Testis (tissue), 3 donors: Measurements from ENCODE around the gene CNNM4. TPM values are rescaled to one million over a fixed set of nuclear protein-coding genes. Genes with fewer than 3 reads are reported as not detected.

ENCODE experiments used
- DNase-seq: peaks from one replicate; pipeline ENCODE4 v3.0.0-alpha.2; 2019
- H3K27ac ChIP-seq, 2 donors: fragments of 200-600 bp; sonication (generic); one replicate each; pipeline ENCODE4 v1.5.1; 2019
- H3K27me3 ChIP-seq: fragments of 200-600 bp; sonication (generic); one replicate; pipeline ENCODE4 v1.5.1; 2019
- H3K36me3 ChIP-seq: fragments of 200-600 bp; sonication (generic); one replicate; pipeline ENCODE4 v1.5.1; 2017; ENCODE audit warnings: low read depth; ENCODE audit errors: missing control alignments
- H3K4me1 ChIP-seq: fragments of 200-600 bp; sonication (generic); one replicate; pipeline ENCODE4 v1.5.1; 2019
- H3K4me3 ChIP-seq, 2 donors: fragments of 200-600 bp; sonication (generic); one replicate each; pipeline ENCODE4 v1.5.1; 2017 to 2019
- H3K9me3 ChIP-seq: fragments of 200-600 bp; sonication (generic); one replicate; pipeline ENCODE4 v1.5.1; 2017
- CTCF ChIP-seq, 3 experiments: fragments of 450-650 bp in 2 of 3; fragments of 200-600 bp in 1 of 3; sonication (generic) in 1 of 3; IDR thresholded peaks; one replicate each; pipeline ENCODE4 v1.5.1; 2016 to 2019; ENCODE audit warnings: antibody characterized with exemption in 3 of 3, mild to moderate bottlenecking in 2 of 3, moderate library complexity in 1 of 3
- POLR2A ChIP-seq: fragments of 450-650 bp; IDR thresholded peaks from one replicate; pipeline ENCODE4 v1.6.1; 2017; ENCODE audit warnings: antibody characterized with exemption, mild to moderate bottlenecking, moderate library complexity
- WGBS, 2 donors: methylation state at CpG; one replicate each; pipeline ENCODE4 v1.1.5; 2018; 5-methylcytosine and 5-hydroxymethylcytosine counted together
- intact Hi-C: fragments of 100-400 bp; cut with DNase I; formaldehyde crosslinking; loops from one replicate; pipeline ENCODE4 v1.15.1; 2023; ENCODE audit warnings: low total_unique reads
- polyA plus RNA-seq: library from polyadenylated mRNA; stranded (reverse); fragments of 350-450 nt; fragmentation: Illumina TruSeq; extraction: RNeasy Lipid Tissue Mini Kit (QIAGEN cat#74804); gene quantifications from one replicate; pipeline ENCODE4 v1.2.3, GENCODE V29; 2014; ENCODE audit warnings: low read depth, low replicate concordance; ENCODE audit not compliant: insufficient read depth
- total RNA-seq, 2 donors: library from RNA; depleted of rRNA; stranded (reverse); fragments of >200 nt; gene quantifications; one replicate each; pipeline ENCODE4 v1.2.3, GENCODE V29; 2016

CNNM4 gene
- total and polyA plus RNA-seq, 3 donors from 2014 or later: 18.0 to 21.8 (median 18.4) TPM

GRCh38 chr2:96808176-96808837 lies 47.6 kb downstream of the CNNM4 start:
- no peak overlapping the region for H3K27ac ChIP-seq
- H3K36me3 ChIP-seq: no peaks in the 10 kb centered on the region
- TF ChIP-seq CTCF (IDR thresholded peaks at IDR 0.05) (no peak), POLR2A (no peak)
- H3K4me1 ChIP-seq: peaks cover 6% of the 10 kb centered on the region
- no peaks in the 10 kb centered on the region for H3K9me3 ChIP-seq
- DNase-seq: no peak
- WGBS, 2 donors: 79 to 87% methylated on average over 10 of the region's 10 CpGs
- H3K4me3 ChIP-seq: no peak overlapping the region
- H3K27me3 ChIP-seq: no peaks in the 10 kb centered on the region
- intact Hi-C loops: no loop called here

- TF ChIP-seq CTCF (IDR thresholded peaks at IDR 0.05) (no peak), POLR2A (no peak)
- WGBS, 2 donors: 77 to 84% methylated on average over 12 to 13 of the region's 13 CpGs
- H3K4me3 ChIP-seq: no peak overlapping the region
- H3K9me3 ChIP-seq: no peaks in the 10 kb centered on the region
- no peak for DNase-seq
- H3K4me1 ChIP-seq: peaks cover 6% of the 10 kb centered on the region
- intact Hi-C loops: no loop called here
- no peaks in the 10 kb centered on the region for H3K36me3 ChIP-seq
- no peak overlapping the region for H3K27ac ChIP-seq
- no peaks in the 10 kb centered on the region for H3K27me3 ChIP-seq
Observed at GRCh38 chr2:96809216-96809882, 48.6 kb downstream of the CNNM4 start.

GRCh38 chr2:96809951-96810782 lies 49.5 kb downstream of the CNNM4 start:
- Histone ChIP-seq H3K4me3 (no peak overlapping the region), H3K4me1 (peaks cover 6% of the 10 kb centered on the region), H3K27me3 (no peaks in the 10 kb centered on the region), H3K9me3 (no peaks in the 10 kb centered on the region), H3K36me3 (no peaks in the 10 kb centered on the region), H3K27ac (no peak overlapping the region)
- no peak for DNase-seq
- WGBS, 2 donors: 74 to 78% methylated on average over 11 to 12 of the region's 12 CpGs
- intact Hi-C loops: no loop called here
- TF ChIP-seq CTCF (IDR thresholded peaks at IDR 0.05): no peak
- TF ChIP-seq POLR2A: no peak

- no peaks in the 10 kb centered on the region for H3K36me3 ChIP-seq
Observed at GRCh38 chr2:96810783-96811192, 50.1 kb downstream of the CNNM4 start.

More at GRCh38 chr2:96810783-96811192, 50.1 kb downstream of the CNNM4 start:
- H3K27ac ChIP-seq: no peak overlapping the region
- peaks cover 6% of the 10 kb centered on the region for H3K4me1 ChIP-seq
- no peak for DNase-seq
- WGBS, 2 donors: 87 to 88% methylated on average over 5 of the region's 5 CpGs
- no peaks in the 10 kb centered on the region for H3K27me3 ChIP-seq
- no peaks in the 10 kb centered on the region for H3K9me3 ChIP-seq
- H3K4me3 ChIP-seq: no peak overlapping the region
- intact Hi-C loops: no loop called here
- TF ChIP-seq POLR2A: no peak
- TF ChIP-seq CTCF (IDR thresholded peaks at IDR 0.05): no peak
